ENCODE results near the gene REM1. TPM values are rescaled to one million over a fixed set of nuclear protein-coding genes. Genes with fewer than 3 reads are reported as not detected.
A peak's percentile ranks its signal among the peaks of the same experiment; 100 is the strongest.

Gene REM1
- total and polyA plus RNA-seq, 2 of the 13 experiments (the other 11 are each of a cell fraction or from before 2014, with no cell fraction given): not detected

DNA sequence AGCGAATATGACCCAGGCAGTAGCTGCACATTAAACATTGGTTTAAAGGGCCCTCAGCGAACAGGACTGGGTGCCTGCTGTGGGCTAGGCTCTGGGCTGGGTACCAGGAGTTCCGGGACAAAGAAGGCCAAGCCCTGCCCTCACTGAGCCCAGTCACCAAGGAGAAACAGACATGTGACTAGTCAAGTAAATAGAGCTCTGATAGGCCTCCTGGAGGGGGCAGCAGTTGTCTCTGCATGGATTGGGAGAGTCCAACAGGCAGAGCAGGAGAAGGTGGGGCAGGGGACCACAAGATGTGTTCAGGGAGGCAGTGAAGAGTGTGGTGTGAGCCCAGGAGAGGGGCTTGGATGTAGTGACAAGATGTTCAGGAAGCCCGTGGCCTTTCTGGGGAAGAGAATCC lies 42.3 kb downstream of the REM1 start (continued):
- TF ChIP-seq, protein P1, sequence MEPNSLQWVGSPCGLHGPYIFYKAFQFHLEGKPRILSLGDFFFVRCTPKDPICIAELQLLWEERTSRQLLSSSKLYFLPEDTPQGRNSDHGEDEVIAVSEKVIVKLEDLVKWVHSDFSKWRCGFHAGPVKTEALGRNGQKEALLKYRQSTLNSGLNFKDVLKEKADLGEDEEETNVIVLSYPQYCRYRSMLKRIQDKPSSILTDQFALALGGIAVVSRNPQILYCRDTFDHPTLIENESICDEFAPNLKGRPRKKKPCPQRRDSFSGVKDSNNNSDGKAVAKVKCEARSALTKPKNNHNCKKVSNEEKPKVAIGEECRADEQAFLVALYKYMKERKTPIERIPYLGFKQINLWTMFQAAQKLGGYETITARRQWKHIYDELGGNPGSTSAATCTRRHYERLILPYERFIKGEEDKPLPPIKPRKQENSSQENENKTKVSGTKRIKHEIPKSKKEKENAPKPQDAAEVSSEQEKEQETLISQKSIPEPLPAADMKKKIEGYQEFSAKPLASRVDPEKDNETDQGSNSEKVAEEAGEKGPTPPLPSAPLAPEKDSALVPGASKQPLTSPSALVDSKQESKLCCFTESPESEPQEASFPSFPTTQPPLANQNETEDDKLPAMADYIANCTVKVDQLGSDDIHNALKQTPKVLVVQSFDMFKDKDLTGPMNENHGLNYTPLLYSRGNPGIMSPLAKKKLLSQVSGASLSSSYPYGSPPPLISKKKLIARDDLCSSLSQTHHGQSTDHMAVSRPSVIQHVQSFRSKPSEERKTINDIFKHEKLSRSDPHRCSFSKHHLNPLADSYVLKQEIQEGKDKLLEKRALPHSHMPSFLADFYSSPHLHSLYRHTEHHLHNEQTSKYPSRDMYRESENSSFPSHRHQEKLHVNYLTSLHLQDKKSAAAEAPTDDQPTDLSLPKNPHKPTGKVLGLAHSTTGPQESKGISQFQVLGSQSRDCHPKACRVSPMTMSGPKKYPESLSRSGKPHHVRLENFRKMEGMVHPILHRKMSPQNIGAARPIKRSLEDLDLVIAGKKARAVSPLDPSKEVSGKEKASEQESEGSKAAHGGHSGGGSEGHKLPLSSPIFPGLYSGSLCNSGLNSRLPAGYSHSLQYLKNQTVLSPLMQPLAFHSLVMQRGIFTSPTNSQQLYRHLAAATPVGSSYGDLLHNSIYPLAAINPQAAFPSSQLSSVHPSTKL (CRISPR knock-in tag; IDR thresholded peaks at IDR 0.05): 0 out of 2 replicates have a peak, but pooled peaks have one; percentile 24
- peak; percentile 39 for TF ChIP-seq POLR2AphosphoS5 (IDR thresholded peaks at IDR 0.05; ENCODE audit: low read depth, low read length)
- TF ChIP-seq FOXA1 (IDR thresholded peaks at IDR 0.05): no peak
- peak; percentile 95 for TF ChIP-seq FOXA1 (CRISPR knock-in tag; IDR thresholded peaks at IDR 0.05)
- 0 out of 2 replicates have a peak, but pooled peaks have one; percentile 35 for TF ChIP-seq MIER3 (CRISPR knock-in tag; IDR thresholded peaks at IDR 0.05; ENCODE audit: borderline replicate concordance)
- TF ChIP-seq, protein P2, sequence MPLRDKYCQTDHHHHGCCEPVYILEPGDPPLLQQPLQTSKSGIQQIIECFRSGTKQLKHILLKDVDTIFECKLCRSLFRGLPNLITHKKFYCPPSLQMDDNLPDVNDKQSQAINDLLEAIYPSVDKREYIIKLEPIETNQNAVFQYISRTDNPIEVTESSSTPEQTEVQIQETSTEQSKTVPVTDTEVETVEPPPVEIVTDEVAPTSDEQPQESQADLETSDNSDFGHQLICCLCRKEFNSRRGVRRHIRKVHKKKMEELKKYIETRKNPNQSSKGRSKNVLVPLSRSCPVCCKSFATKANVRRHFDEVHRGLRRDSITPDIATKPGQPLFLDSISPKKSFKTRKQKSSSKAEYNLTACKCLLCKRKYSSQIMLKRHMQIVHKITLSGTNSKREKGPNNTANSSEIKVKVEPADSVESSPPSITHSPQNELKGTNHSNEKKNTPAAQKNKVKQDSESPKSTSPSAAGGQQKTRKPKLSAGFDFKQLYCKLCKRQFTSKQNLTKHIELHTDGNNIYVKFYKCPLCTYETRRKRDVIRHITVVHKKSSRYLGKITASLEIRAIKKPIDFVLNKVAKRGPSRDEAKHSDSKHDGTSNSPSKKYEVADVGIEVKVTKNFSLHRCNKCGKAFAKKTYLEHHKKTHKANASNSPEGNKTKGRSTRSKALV (CRISPR knock-in tag; IDR thresholded peaks at IDR 0.05): no peak
- TF ChIP-seq MTF2 (CRISPR knock-in tag; IDR thresholded peaks at IDR 0.05; ENCODE audit: borderline replicate concordance): 0 out of 2 replicates have a peak, but pooled peaks have one; percentile 42
- TF ChIP-seq ATF7 (IDR thresholded peaks at IDR 0.05): no peak
- TF ChIP-seq ATF7 (CRISPR knock-in tag; IDR thresholded peaks at IDR 0.05): no peak
- TF ChIP-seq, protein P3, sequence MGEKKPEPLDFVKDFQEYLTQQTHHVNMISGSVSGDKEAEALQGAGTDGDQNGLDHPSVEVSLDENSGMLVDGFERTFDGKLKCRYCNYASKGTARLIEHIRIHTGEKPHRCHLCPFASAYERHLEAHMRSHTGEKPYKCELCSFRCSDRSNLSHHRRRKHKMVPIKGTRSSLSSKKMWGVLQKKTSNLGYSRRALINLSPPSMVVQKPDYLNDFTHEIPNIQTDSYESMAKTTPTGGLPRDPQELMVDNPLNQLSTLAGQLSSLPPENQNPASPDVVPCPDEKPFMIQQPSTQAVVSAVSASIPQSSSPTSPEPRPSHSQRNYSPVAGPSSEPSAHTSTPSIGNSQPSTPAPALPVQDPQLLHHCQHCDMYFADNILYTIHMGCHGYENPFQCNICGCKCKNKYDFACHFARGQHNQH (CRISPR knock-in tag; IDR thresholded peaks at IDR 0.05): 0 out of 2 replicates have a peak, but pooled peaks have one; percentile 38
- TF ChIP-seq, protein P4, sequence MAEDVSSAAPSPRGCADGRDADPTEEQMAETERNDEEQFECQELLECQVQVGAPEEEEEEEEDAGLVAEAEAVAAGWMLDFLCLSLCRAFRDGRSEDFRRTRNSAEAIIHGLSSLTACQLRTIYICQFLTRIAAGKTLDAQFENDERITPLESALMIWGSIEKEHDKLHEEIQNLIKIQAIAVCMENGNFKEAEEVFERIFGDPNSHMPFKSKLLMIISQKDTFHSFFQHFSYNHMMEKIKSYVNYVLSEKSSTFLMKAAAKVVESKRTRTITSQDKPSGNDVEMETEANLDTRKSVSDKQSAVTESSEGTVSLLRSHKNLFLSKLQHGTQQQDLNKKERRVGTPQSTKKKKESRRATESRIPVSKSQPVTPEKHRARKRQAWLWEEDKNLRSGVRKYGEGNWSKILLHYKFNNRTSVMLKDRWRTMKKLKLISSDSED (CRISPR knock-in tag; IDR thresholded peaks at IDR 0.05): no peak
- TF ChIP-seq, protein P5, sequence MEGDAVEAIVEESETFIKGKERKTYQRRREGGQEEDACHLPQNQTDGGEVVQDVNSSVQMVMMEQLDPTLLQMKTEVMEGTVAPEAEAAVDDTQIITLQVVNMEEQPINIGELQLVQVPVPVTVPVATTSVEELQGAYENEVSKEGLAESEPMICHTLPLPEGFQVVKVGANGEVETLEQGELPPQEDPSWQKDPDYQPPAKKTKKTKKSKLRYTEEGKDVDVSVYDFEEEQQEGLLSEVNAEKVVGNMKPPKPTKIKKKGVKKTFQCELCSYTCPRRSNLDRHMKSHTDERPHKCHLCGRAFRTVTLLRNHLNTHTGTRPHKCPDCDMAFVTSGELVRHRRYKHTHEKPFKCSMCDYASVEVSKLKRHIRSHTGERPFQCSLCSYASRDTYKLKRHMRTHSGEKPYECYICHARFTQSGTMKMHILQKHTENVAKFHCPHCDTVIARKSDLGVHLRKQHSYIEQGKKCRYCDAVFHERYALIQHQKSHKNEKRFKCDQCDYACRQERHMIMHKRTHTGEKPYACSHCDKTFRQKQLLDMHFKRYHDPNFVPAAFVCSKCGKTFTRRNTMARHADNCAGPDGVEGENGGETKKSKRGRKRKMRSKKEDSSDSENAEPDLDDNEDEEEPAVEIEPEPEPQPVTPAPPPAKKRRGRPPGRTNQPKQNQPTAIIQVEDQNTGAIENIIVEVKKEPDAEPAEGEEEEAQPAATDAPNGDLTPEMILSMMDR (CRISPR knock-in tag; IDR thresholded peaks at IDR 0.05): peak; percentile 85
- TF ChIP-seq MED1 (CRISPR knock-in tag; IDR thresholded peaks at IDR 0.05): 0 out of 2 replicates have a peak, but pooled peaks have one; percentile 20
- TF ChIP-seq SNRNP70 (IDR thresholded peaks at IDR 0.05; ENCODE audit: low read depth, low read length): no peak
- TF ChIP-seq ZNF547 (CRISPR knock-in tag; IDR thresholded peaks at IDR 0.05): 0 out of 2 replicates have a peak, but pooled peaks have one; percentile 33
- peak; percentile 71; the same call in 1 of the 2 replicates for TF ChIP-seq ZFP36L1 (CRISPR knock-in tag; IDR thresholded peaks at IDR 0.05)
- peak; percentile 50; the same call in 1 of the 2 replicates for TF ChIP-seq ZNF331 (CRISPR knock-in tag; IDR thresholded peaks at IDR 0.05)

All from HepG2 (cell line).